Natural killer cell (primary cell): ENCODE measurements around the gene NAB2. TPM values are rescaled to one million over a fixed set of nuclear protein-coding genes. Genes with fewer than 3 reads are reported as not detected.
A peak's percentile ranks its signal among the peaks of the same experiment; 100 is the strongest.

Experiments
- ATAC-seq, 3 donors: fragments of 150-1000 bp in 2 of 3; fragments of 200-7000 bp in 1 of 3; cut with Tn5 transposase; 1 replicate in 1 of 3; 2 replicates in 2 of 3; pipeline ENCODE4 v1.10.0; 2021; ENCODE audit warnings: mild to moderate bottlenecking in 2 of 3, moderate library complexity in 2 of 3
- DNase-seq, 2 donors: peaks; one replicate each; pipeline versions ENCODE4 v3.0.0 to v3.0.0-alpha.2; 2013 to 2021; ENCODE audit warnings: mixed read lengths in 1 of 2
- H3K27ac ChIP-seq: one replicate; pipeline ENCODE4 v1.5.1; 2013; ENCODE audit warnings: mild to moderate bottlenecking, low read length
- H3K27me3 ChIP-seq: one replicate; pipeline ENCODE4 v1.6.1; 2013; ENCODE audit warnings: low read length; ENCODE audit not compliant: control insufficient read depth, insufficient read depth
- H3K36me3 ChIP-seq: one replicate; pipeline ENCODE4 v1.6.1; 2013; ENCODE audit warnings: low read length; ENCODE audit not compliant: control insufficient read depth, insufficient read depth
- H3K4me1 ChIP-seq: one replicate; pipeline ENCODE4 v1.6.1; 2013; ENCODE audit warnings: low read length; ENCODE audit not compliant: control insufficient read depth, insufficient read depth
- H3K4me3 ChIP-seq: one replicate; pipeline ENCODE4 v1.5.1; 2013; ENCODE audit warnings: low read length
- H3K9me3 ChIP-seq: one replicate; pipeline ENCODE4 v1.6.1; 2013; ENCODE audit warnings: low read length; ENCODE audit not compliant: control insufficient read depth, insufficient read depth
- H3K27ac Mint-ChIP-seq, 2 donors: one replicate each; pipeline ENCODE4 v1.8.0; 2022; ENCODE audit warnings: mild to moderate bottlenecking in 2 of 2, mixed read lengths in 2 of 2, moderate library complexity in 1 of 2
- H3K27me3 Mint-ChIP-seq, 2 donors: one replicate each; pipeline ENCODE4 v1.8.0; 2022; ENCODE audit warnings: low read depth in 2 of 2, mixed read lengths in 2 of 2
- H3K36me3 Mint-ChIP-seq: one replicate; pipeline ENCODE4 v1.8.0; 2022; ENCODE audit warnings: mixed read lengths
- H3K4me1 Mint-ChIP-seq, 2 donors: one replicate each; pipeline ENCODE4 v1.8.0; 2022; ENCODE audit warnings: mixed read lengths in 2 of 2
- H3K4me3 Mint-ChIP-seq: one replicate; pipeline ENCODE4 v1.8.0; 2022; ENCODE audit warnings: mild to moderate bottlenecking, moderate library complexity, mixed read lengths
- H3K9me3 Mint-ChIP-seq, 2 donors: one replicate each; pipeline ENCODE4 v1.8.0; 2022; ENCODE audit warnings: mixed read lengths in 2 of 2
- CTCF ChIP-seq: fragments of 200-600 bp; IDR thresholded peaks from one replicate; pipeline ENCODE4 v1.8.0; 2022; ENCODE audit warnings: antibody characterized with exemption
- WGBS: methylation state at CpG from one replicate; pipeline ENCODE4 v1.1.7; 2013; ENCODE audit warnings: missing lambda C conversion rate; ENCODE audit not compliant: insufficient coverage; 5-methylcytosine and 5-hydroxymethylcytosine counted together
- intact Hi-C: fragments of 100-400 bp; cut with micrococcal nuclease; formaldehyde crosslinking; loops from one replicate; pipeline ENCODE4 v1.14.2; 2022
- total RNA-seq, 4 donors: library from RNA; stranded (reverse); fragments of 120-200 nt in 1 of 4; gene quantifications; one replicate each; pipeline versions ENCODE4 v1.2.3 to v1.2.4, GENCODE V29; 2013 to 2022

Gene NAB2
- total RNA-seq, 3 donors from 2014 or later (not counting 1 experiment from before 2014, with no cell fraction given), result 4.2 to 7.0 (median 5.4) TPM

GRCh38 chr12:57110104-57111030 is 21.5 kb downstream of the NAB2 start:
- Histone ChIP-seq H3K27ac (peak overlapping the region; percentile 97), H3K4me1 (peaks cover 35% of the 10 kb centered on the region), H3K36me3 (peaks cover 24% of the 10 kb centered on the region), H3K4me3 (peak overlapping the region; percentile 95), H3K27me3 (no peaks in the 10 kb centered on the region), H3K9me3 (no peaks in the 10 kb centered on the region)
- intact Hi-C loops, result loop anchor here (1.0 kb wide), 1 partner anchor 8 kb away; no protein-coding TSS in a partner anchor
- DNase-seq (peak; percentile 63 to 89), ATAC-seq (peak; percentile 34 to 47 (median 42))
- Mint-ChIP-seq H3K4me1 (peaks cover 51 to 67% of the 10 kb centered on the region in 2 donors), H3K36me3 (peaks cover 10% of the 10 kb centered on the region), H3K4me3 (peak overlapping the region; percentile 98), H3K27me3 (no peaks in the 10 kb centered on the region), H3K9me3 (no peaks in the 10 kb centered on the region), H3K27ac (peak overlapping the region; percentile 88 to 95)
- WGBS, result 5% methylated on average over 24 of the region's 28 CpGs
- TF ChIP-seq CTCF, result no peak

GRCh38 chr12:57111031-57111734 is 22.3 kb downstream of the NAB2 start, which contains the start of gene STAT6:
Gene STAT6 (minus strand): TSS chr12:57111362. CDS start chr12:57108278, 3,084 bp downstream.
- peak within 1 kb of the TSS; percentile 88 to 95 for H3K27ac Mint-ChIP-seq
- no peak for TF ChIP-seq CTCF
- peak; percentile 71 to 94 for DNase-seq
- 0% methylated on average over 10 of the region's 13 CpGs for WGBS
- peak within 1 kb of the TSS; percentile 95 for H3K4me3 ChIP-seq
- no peaks in the 10 kb centered on the region for H3K9me3 Mint-ChIP-seq
- no peaks in the 10 kb centered on the region for H3K9me3 ChIP-seq
- peaks cover 10% of the 10 kb centered on the region for H3K36me3 Mint-ChIP-seq
- H3K4me1 Mint-ChIP-seq, result peaks cover 51 to 63% of the 10 kb centered on the region in 2 donors
- H3K4me1 ChIP-seq, result peaks cover 35% of the 10 kb centered on the region
- H3K27me3 Mint-ChIP-seq, result no peaks in the 10 kb centered on the region
- intact Hi-C loops, result no loop called here
- H3K27me3 ChIP-seq, result no peaks in the 10 kb centered on the region
- peak within 1 kb of the TSS; percentile 97 for H3K27ac ChIP-seq
- peak; percentile 59 to 80 (median 64) for ATAC-seq
- H3K4me3 Mint-ChIP-seq, result peak within 1 kb of the TSS; percentile 98
- H3K36me3 ChIP-seq, result peaks cover 16% of the 10 kb centered on the region

- no peaks in the 10 kb centered on the region for H3K27me3 ChIP-seq
- H3K4me3 Mint-ChIP-seq, result peak overlapping the region; percentile 98
- TF ChIP-seq CTCF, result peak; percentile 77
- peaks cover 3% of the 10 kb centered on the region for H3K36me3 ChIP-seq
- no peaks in the 10 kb centered on the region for H3K9me3 ChIP-seq
- peak overlapping the region; percentile 95 for H3K4me3 ChIP-seq
- no peaks in the 10 kb centered on the region for H3K9me3 Mint-ChIP-seq
- DNase-seq (no peak), ATAC-seq (no peak)
- peaks cover 0 to 3% of the 10 kb centered on the region in 2 donors for H3K27me3 Mint-ChIP-seq
- intact Hi-C loops, result loop anchor here (1.0 to 2.0 kb wide), 4 partner anchors 26 to 104 kb away; partner anchors contain the start of gene NEMP1
- peak overlapping the region; percentile 97 for H3K27ac ChIP-seq
- peak overlapping the region; percentile 88 to 95 for H3K27ac Mint-ChIP-seq
- no peaks in the 10 kb centered on the region for H3K36me3 Mint-ChIP-seq
- H3K4me1 Mint-ChIP-seq, result peaks cover 39 to 48% of the 10 kb centered on the region in 2 donors
- WGBS, result 67% methylated on average over 7 of the region's 9 CpGs
- peaks cover 35% of the 10 kb centered on the region for H3K4me1 ChIP-seq
Observed at GRCh38 chr12:57112492-57113294, 23.8 kb downstream of the NAB2 start.
